GM13977 (cell line): ENCODE data around the gene UQCRC1.

ENCODE experiments used
- DNase-seq: peaks from one replicate; pipeline ENCODE4 v3.0.0; 2012; ENCODE audit warnings: low spot score
- in situ Hi-C: fragments of 300-500 bp; cut with MboI; formaldehyde crosslinking; loops from one replicate; pipeline ENCODE4 v1.12.0; 2022; ENCODE audit warnings: low sequenced_read_pairs, low pct_unique_long_range_greater_than_20kb, mixed read lengths, inconsistent platforms; ENCODE audit not compliant: unreplicated experiment
- TF ChIP-seq, protein P1 (sequence below): IDR thresholded peaks from 2 replicates; pipeline ENCODE4 v1.5.1; 2012; ENCODE audit warnings: mild to moderate bottlenecking, control low read depth; ENCODE audit not compliant: insufficient read depth; ENCODE audit errors: extremely low read depth, missing control alignments

Gene UQCRC1

DNA sequence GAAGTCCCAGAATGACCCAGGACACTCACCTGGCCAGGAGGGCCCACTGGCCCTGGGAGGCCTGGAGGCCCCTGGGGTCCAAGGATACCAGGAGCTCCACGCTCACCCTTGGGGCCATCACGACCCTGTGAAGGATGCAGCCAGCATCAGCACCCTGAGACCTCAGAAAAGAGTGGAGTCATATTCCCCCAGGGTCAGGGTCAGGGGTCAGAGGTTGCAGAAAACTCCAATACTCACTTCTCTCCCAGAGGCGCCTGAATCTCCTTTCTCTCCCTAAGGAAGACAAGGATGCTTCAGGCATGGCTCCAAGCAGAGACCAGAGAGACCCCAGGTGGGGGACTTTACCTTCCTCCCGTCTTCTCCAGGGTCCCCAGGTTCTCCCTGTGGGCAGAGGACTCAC lies 32.8 kb downstream of the UQCRC1 start:
- in situ Hi-C loops: no loop called here
- DNase-seq: no peak
- TF ChIP-seq, protein P1, sequence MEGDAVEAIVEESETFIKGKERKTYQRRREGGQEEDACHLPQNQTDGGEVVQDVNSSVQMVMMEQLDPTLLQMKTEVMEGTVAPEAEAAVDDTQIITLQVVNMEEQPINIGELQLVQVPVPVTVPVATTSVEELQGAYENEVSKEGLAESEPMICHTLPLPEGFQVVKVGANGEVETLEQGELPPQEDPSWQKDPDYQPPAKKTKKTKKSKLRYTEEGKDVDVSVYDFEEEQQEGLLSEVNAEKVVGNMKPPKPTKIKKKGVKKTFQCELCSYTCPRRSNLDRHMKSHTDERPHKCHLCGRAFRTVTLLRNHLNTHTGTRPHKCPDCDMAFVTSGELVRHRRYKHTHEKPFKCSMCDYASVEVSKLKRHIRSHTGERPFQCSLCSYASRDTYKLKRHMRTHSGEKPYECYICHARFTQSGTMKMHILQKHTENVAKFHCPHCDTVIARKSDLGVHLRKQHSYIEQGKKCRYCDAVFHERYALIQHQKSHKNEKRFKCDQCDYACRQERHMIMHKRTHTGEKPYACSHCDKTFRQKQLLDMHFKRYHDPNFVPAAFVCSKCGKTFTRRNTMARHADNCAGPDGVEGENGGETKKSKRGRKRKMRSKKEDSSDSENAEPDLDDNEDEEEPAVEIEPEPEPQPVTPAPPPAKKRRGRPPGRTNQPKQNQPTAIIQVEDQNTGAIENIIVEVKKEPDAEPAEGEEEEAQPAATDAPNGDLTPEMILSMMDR: no peak

DNA sequence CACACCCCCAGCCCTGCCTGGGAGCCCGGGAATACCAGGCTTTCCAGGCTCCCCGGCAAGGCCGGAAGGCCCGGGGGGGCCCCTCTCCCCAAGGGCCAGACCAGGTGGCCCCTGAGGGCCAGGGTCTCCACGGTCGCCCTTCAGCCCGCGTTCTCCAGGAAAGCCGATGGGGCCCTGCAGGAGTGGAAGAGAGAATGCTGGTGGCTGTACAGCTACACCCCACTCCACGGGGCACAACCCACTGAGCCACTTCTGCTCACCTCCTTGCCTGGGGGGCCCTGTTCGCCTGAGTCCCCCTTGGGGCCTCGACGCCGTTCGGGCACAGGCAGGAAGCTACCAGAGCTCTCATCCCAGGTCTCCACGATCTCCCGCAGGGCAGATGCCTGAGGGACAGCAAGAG lies 34.1 kb downstream of the UQCRC1 start:
- in situ Hi-C loops: no loop called here
- no peak for DNase-seq
- TF ChIP-seq, protein P1: no peak

DNA sequence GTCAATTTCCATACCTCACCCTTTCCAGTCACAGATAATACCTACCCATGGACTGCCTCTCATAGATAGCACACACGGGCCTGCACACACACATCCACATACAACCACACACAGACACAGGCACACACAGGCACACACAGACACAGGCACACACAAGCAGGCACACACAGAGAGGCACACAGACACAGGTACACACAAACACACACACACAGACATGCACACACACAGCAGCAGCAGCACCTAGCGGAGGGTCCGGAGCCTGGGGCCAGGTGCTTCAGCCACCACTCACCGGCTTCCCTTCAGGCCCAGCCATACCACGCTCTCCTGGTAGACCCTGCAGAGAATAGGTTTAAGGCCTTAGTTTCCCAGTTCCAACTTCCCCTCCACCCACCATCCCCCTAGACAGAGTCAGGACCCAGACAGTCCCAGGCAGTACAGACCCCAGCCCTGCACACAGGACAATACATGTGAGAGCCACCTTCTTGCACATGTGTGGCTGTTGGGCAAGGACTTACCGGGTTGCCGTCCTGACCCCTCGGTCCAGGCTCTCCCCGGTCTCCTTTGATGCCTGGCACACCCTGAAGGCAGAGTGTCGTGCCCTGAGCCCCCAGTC lies 35.4 kb downstream of the UQCRC1 start:
- TF ChIP-seq, protein P1: no peak
- in situ Hi-C loops: no loop called here
- no peak for DNase-seq

- DNase-seq: no peak
- TF ChIP-seq, protein P1: no peak
- in situ Hi-C loops: no loop called here
Measured at GRCh38 chr3:48572517-48572916, 36.9 kb downstream of the UQCRC1 start.

DNA sequence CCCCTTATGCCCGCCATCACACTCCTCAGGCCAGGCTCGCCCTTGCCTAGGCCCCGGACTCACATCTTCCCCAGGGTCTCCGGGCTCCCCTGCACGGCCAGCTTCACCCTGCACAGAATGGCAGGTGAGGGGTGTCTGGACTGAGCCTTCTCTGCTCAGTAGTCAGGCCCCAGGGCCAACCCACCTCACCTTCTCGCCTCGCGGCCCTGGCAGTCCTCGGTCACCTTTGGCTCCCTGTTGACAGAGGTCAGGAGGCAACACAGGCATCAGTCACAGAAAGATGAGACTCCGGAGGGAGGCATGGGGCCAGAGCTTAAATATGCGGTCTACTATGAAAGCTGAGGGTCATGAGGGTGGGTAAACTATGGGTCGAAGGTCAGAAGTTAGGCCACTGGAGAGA lies 37.5 kb downstream of the UQCRC1 start:
- TF ChIP-seq, protein P1: no peak
- DNase-seq: no peak
- in situ Hi-C loops: no loop called here

DNA sequence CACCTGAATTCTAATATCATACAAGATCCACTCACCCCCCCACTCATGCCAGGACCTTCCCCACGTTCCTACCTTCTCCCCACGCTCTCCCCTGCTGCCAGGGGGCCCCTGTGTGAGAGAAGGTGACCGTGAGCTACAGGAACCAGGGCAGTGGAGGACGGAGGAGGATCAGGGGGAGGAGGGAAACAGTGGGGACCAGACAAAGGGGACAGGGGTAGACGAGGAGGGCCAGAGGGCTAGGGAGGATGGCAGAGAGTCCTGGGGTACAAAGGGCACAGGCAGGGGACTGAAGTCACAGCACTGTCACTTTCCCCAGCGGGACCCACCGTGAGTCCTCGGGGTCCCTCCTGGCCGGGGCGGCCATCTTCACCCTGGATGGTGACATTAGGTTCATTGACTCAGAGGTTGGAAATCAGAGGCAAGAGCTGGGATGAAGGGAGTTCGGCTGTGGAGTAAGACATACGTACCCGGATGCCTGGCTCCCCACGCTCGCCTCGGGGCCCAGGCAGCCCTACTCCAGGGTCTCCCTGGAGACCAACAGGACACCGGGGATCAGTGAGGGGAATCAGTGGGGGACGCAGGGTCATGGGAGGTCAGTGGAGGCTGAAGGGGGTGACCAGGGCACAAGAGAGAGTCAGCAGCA lies 39.5 kb downstream of the UQCRC1 start:
- TF ChIP-seq, protein P1: no peak
- in situ Hi-C loops: no loop called here
- no peak for DNase-seq
